Thoracic aorta (tissue), 2 donors: ENCODE data around the gene RIMS3. TPM values are rescaled to one million over a fixed set of nuclear protein-coding genes. Genes with fewer than 3 reads are reported as not detected.

Experiments used
- ATAC-seq: fragments of 150-250 bp; one replicate; pipeline ENCODE4 v1.8.0; 2017; ENCODE audit warnings: low read depth; ENCODE audit not compliant: insufficient number of reproducible peaks, low FRiP score
- DNase-seq: peaks from one replicate; pipeline ENCODE4 v3.0.0-alpha.2; 2020; ENCODE audit warnings: low spot score
- H3K27ac ChIP-seq, 2 donors: fragments of 200-600 bp; sonication (generic); 1 replicate in 1 of 2; 2 replicates in 1 of 2; pipeline ENCODE4 v1.5.1; 2016; ENCODE audit warnings: mild to moderate bottlenecking in 2 of 2, moderate library complexity in 2 of 2
- H3K27me3 ChIP-seq: fragments of 200-600 bp; sonication (generic); replicated peaks from 2 replicates; pipeline ENCODE4 v1.6.0; 2016; ENCODE audit warnings: mild to moderate bottlenecking; ENCODE audit not compliant: insufficient read depth
- H3K36me3 ChIP-seq: fragments of 200-600 bp; sonication (generic); one replicate; pipeline ENCODE4 v1.5.1; 2016
- H3K4me1 ChIP-seq, 2 donors: fragments of 200-600 bp; sonication (generic); 1 replicate in 1 of 2; 2 replicates in 1 of 2; pipeline versions ENCODE4 v1.5.1 to v1.6.0; 2016; ENCODE audit warnings: low read depth in 2 of 2, mild to moderate bottlenecking in 1 of 2; ENCODE audit not compliant: control insufficient read depth in 1 of 2
- H3K4me3 ChIP-seq: fragments of 200-600 bp; sonication (generic); 2 replicates; pipeline ENCODE4 v1.5.1; 2016; ENCODE audit warnings: mild to moderate bottlenecking
- H3K9me3 ChIP-seq: fragments of 200-600 bp; sonication (generic); 2 replicates; pipeline ENCODE4 v1.5.1; 2016
- total RNA-seq, 2 donors: library from RNA; depleted of rRNA; stranded (reverse); fragments of >200 nt; gene quantifications; one replicate each; pipeline versions ENCODE4 v1.1.0 to v1.2.3, GENCODE V29; 2016
- TF ChIP-seq, protein P1 (sequence below): fragments of 200-600 bp; sonication (generic); IDR thresholded peaks from one replicate; pipeline ENCODE4 v1.5.1; 2019; ENCODE audit warnings: antibody characterized with exemption

Gene RIMS3
- total RNA-seq, 2 donors from 2014 or later: 18.1 to 33.7 TPM

DNA sequence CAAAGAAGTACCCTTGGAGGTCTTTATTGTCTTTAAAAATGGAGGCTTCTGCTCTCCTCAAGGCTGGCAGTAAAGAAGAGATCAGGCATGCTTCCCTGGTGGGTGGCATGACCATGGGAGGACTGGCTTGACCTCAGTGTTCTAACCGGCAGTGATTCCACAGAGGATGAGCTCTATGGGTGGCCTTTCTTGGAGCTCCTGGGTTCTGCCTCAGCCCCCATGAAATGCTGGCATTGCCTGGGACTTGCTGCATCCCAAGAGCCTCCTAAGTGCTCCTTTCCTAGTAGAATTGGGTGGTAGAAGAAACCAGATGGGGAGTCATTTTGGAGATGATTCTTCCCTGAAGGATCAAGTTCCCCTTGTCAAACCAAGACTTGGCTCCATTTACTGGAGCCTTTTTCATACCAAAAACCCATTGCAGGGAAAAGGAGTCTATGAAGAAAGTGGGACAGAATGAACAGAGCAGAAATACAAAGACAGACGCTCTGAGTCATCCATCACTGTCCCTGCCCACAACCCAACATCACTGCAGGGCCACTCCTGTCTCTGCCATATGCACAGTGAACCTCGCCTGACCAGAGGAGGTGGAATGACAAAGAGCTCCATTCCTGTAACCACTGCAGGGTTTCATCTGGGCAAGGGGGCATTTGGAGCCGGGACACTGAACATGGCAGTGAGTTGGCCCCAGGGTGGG lies 42.4 kb downstream of the RIMS3 start:
- no peak for ATAC-seq
- TF ChIP-seq, protein P1, sequence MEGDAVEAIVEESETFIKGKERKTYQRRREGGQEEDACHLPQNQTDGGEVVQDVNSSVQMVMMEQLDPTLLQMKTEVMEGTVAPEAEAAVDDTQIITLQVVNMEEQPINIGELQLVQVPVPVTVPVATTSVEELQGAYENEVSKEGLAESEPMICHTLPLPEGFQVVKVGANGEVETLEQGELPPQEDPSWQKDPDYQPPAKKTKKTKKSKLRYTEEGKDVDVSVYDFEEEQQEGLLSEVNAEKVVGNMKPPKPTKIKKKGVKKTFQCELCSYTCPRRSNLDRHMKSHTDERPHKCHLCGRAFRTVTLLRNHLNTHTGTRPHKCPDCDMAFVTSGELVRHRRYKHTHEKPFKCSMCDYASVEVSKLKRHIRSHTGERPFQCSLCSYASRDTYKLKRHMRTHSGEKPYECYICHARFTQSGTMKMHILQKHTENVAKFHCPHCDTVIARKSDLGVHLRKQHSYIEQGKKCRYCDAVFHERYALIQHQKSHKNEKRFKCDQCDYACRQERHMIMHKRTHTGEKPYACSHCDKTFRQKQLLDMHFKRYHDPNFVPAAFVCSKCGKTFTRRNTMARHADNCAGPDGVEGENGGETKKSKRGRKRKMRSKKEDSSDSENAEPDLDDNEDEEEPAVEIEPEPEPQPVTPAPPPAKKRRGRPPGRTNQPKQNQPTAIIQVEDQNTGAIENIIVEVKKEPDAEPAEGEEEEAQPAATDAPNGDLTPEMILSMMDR: no peak
- Histone ChIP-seq H3K4me1 (no peaks in the 10 kb centered on the region), H3K27ac (no peak overlapping the region), H3K27me3 (no peaks in the 10 kb centered on the region), H3K9me3 (no peaks in the 10 kb centered on the region), H3K4me3 (no peak overlapping the region), H3K36me3 (peaks cover 31% of the 10 kb centered on the region)
- no peak for DNase-seq

DNA sequence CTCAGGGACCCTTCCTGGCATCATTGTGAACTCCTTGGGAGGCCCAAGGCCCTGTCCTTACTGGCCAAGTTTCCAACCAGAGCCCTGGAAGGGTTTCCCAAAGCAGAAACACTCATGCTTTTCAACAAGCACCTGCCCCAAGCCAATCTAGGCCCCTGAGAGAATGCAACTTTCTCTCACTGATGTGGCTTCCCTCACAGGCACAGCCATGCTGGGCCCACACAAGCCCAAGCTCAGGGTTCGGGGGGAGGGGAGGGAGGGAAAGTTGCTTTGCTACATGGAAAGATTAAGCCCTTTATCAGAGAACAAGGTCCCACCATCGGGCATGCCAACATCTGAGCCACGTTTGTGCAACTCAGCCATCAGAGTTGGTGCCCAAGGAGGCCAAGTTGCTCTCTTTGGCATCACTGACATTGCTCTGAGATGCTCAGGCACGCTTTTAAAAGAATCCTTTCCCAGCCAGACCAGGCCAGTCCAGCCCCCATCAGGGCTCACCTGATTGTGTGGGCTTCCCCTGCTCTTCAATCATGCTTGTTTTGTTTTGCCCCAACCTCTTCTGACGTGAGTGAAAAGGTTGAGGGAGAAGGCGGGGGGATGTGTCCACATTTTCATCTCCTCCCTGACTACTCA lies 43.5 kb downstream of the RIMS3 start:
- Histone ChIP-seq H3K27me3 (no peaks in the 10 kb centered on the region), H3K27ac (no peak overlapping the region), H3K4me3 (no peak overlapping the region), H3K9me3 (no peaks in the 10 kb centered on the region), H3K4me1 (no peaks in the 10 kb centered on the region), H3K36me3 (peaks cover 23% of the 10 kb centered on the region)
- TF ChIP-seq, protein P1: no peak
- DNase-seq: no peak
- ATAC-seq: no peak

DNA sequence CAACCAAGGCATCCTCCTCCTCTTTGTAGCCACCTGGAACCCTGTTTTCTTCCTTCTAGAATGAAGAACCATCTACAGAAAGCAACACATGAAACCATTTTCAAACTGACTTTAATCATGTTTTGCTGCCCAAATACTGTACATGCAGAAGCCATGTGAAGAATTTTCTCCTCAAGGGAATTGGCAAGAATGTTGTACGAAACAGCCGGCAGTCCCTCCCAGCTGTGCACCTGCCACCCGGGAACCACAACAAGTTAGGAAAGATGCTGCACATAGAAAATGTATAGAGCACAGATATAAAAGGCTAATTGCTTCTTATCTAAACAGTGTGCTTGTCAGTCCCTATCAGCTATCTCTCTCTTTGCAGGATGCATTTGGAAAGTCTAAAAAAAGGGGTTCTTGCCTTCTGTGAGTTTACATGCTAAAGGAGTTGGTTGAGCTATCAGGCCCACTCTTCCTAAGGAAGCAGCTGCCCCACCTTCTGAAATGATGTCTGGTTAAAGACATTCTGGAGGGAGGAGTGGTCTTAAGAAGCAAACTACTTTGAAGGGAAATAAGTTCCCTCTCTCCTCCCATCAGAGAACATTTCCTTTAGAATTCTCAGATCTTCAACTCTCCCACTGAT lies 44.8 kb downstream of the RIMS3 start:
- Histone ChIP-seq H3K27me3 (no peaks in the 10 kb centered on the region), H3K9me3 (no peaks in the 10 kb centered on the region), H3K4me3 (no peak overlapping the region), H3K4me1 (no peaks in the 10 kb centered on the region), H3K36me3 (peaks cover 13% of the 10 kb centered on the region), H3K27ac (no peak overlapping the region)
- DNase-seq (no peak), ATAC-seq (no peak)
- TF ChIP-seq, protein P1: no peak

DNA sequence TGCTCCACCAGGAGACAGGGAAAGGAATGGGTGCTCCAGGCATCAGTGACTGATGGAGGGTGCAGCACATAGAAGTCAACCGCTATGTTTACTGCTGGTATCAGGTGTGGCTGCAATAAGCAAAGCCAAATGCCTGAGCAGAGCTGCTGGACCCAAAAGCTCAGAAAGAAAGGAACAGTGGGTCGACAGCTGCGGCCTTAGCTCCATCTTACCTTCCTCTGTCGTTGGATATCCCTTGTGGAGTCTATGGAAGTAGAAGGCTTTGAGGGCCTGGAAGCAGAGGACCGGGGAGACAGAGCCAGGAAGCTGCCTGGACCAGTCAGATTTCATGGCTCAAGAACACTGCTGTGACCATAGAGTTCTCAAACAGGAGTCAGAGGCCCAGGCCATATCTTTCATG lies 45.3 kb downstream of the RIMS3 start:
- ATAC-seq (no peak), DNase-seq (no peak)
- Histone ChIP-seq H3K9me3 (no peaks in the 10 kb centered on the region), H3K27ac (no peak overlapping the region), H3K36me3 (peaks cover 12% of the 10 kb centered on the region), H3K4me3 (no peak overlapping the region), H3K4me1 (no peaks in the 10 kb centered on the region), H3K27me3 (no peaks in the 10 kb centered on the region)
- TF ChIP-seq, protein P1: no peak

DNA sequence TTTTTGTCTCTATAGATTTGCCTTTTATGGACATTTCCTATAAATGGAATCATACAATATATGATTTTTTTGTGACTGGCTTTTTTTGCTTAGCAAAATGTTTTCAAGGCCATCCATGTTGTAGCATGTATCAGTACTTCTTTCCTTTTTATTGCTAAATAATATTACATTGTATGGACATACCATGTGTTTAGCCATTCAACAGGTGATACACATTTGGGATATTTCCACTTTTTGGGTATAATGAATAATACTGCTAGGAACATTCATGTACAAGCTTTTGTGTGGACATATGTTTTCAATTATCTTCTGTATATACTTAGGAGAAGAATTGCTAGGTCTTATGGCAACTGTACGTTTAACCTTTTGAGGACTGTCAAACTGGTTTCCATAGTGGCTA lies 47.4 kb downstream of the RIMS3 start:
- DNase-seq (no peak), ATAC-seq (no peak)
- no peak overlapping the region for H3K27ac ChIP-seq
- H3K9me3 ChIP-seq: no peaks in the 10 kb centered on the region
- H3K4me3 ChIP-seq: no peak overlapping the region
- H3K36me3 ChIP-seq: peaks cover 9% of the 10 kb centered on the region
- TF ChIP-seq, protein P1: no peak
- no peaks in the 10 kb centered on the region for H3K27me3 ChIP-seq
- no peaks in the 10 kb centered on the region for H3K4me1 ChIP-seq
